ENCODE results near the gene TMEM250. TPM values are rescaled to one million over a fixed set of nuclear protein-coding genes. Genes with fewer than 3 reads are reported as not detected.

TMEM250 gene
- total and polyA plus RNA-seq, 7 donors: 23.7 to 48.4 (median 30.0) TPM

DNA sequence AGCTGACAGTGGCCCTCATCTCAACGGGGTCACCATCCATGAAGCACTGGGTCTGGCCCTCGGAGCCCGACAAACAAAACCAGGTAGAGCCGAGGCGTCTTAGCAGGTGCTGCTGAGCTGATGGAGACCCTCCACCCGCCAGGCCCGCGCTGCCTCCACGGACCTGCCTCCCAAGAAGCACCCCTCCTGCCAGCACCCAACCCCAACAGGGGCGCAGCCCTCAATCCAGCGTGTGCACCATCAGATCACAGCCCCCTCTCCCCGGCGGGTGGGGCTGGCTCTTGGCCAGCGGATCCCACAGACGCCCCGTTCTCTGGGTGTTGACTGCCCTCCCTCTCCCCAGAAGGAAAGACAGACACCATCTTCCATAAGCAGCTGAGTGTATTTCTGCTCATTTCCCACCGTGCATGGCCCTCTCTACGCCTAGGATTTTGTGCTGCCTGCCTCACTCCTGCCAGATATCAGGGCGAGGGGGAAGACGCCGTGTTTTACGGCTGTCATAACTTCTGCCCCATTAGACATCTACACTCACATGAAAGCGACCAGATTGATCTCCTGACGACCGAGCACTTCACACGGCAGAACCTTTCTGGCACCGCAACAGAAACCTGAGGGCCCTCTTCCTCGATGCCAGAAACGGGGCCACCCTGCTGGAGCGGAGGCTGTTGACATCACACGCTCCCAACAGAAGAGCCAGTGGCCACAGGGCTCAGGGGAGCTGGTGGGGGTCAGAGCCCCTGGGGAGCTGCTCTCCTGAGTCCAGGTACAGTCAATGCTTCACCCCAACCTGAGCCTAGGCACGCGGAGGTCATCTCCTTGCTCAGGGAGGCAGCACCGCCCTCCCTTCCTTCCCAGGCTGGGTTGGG is 35.9 kb downstream of the TMEM250 start:
- H3K27me3 ChIP-seq: no peaks in the 10 kb centered on the region
- intact Hi-C loops (cut with DNase I): no loop called here
- 83 to 88% methylated on average over 34 of the region's 34 CpGs for WGBS, 2 donors
- TF ChIP-seq POLR2AphosphoS5 (IDR thresholded peaks at IDR 0.05): peak in 1 of 4 donors; percentile 6
- TF ChIP-seq EP300 (IDR thresholded peaks at IDR 0.05): no peak
- peaks cover 0 to 10% (median 0%) of the 10 kb centered on the region in 4 donors for H3K36me3 ChIP-seq
- H3K4me3 ChIP-seq: no peak overlapping the region
- peak overlapping the region; percentile 74 to 88 (median 79) for H3K27ac ChIP-seq
- peaks cover 0 to 98% (median 95%) of the 10 kb centered on the region in 4 donors for H3K4me1 ChIP-seq
- H3K9me3 ChIP-seq: no peaks in the 10 kb centered on the region
- peak; percentile 72 for DNase-seq

DNA sequence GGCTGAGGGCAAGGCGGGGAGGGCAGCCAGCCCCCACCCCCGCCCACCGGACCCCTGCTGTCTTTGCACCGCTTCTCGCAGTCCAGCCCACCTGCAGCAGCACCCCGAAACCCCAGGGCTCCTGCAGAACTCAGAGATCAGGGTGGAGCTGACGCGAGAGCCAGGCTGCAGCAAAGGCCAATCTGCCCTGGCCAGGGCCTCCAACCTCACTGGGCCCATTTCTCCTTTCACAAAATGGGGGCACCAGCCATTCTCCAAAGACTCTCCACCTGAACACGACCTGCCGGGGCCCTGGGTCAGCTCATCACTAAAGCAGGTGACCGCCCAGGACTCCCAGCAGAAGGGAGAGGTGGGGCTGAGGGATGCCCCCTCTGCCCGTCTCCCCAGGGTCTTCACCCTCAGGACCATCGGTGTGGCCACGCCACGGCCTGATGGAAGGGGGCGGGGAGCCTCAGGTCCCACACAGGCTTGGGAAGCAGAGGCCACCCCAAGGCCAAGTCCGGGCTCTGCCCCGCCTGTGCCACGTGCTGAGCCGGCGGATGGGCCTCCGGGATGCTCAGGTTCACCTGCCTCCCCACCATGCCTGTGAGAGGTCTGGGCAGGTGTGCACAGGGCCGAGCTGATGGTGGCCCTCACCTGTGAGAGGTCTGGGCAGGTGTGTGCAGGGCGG is 36.7 kb downstream of the TMEM250 start:
- no peaks in the 10 kb centered on the region for H3K27me3 ChIP-seq
- peak overlapping the region in 1 of 4 donors; percentile 22 for H3K4me3 ChIP-seq
- H3K36me3 ChIP-seq: peaks cover 0 to 10% (median 0%) of the 10 kb centered on the region in 4 donors
- intact Hi-C loops (cut with DNase I): no loop called here
- peak overlapping the region; percentile 74 to 88 (median 79) for H3K27ac ChIP-seq
- peaks cover 0 to 97% (median 91%) of the 10 kb centered on the region in 4 donors for H3K4me1 ChIP-seq
- peak; percentile 63 for DNase-seq
- H3K9me3 ChIP-seq: no peaks in the 10 kb centered on the region
- 87 to 91% methylated on average over 24 of the region's 24 CpGs for WGBS, 2 donors
- TF ChIP-seq, protein P1, sequence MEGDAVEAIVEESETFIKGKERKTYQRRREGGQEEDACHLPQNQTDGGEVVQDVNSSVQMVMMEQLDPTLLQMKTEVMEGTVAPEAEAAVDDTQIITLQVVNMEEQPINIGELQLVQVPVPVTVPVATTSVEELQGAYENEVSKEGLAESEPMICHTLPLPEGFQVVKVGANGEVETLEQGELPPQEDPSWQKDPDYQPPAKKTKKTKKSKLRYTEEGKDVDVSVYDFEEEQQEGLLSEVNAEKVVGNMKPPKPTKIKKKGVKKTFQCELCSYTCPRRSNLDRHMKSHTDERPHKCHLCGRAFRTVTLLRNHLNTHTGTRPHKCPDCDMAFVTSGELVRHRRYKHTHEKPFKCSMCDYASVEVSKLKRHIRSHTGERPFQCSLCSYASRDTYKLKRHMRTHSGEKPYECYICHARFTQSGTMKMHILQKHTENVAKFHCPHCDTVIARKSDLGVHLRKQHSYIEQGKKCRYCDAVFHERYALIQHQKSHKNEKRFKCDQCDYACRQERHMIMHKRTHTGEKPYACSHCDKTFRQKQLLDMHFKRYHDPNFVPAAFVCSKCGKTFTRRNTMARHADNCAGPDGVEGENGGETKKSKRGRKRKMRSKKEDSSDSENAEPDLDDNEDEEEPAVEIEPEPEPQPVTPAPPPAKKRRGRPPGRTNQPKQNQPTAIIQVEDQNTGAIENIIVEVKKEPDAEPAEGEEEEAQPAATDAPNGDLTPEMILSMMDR (IDR thresholded peaks at IDR 0.05): no peak
- no peak for TF ChIP-seq EP300 (IDR thresholded peaks at IDR 0.05)
- TF ChIP-seq POLR2A (IDR thresholded peaks at IDR 0.05): no peak

DNA sequence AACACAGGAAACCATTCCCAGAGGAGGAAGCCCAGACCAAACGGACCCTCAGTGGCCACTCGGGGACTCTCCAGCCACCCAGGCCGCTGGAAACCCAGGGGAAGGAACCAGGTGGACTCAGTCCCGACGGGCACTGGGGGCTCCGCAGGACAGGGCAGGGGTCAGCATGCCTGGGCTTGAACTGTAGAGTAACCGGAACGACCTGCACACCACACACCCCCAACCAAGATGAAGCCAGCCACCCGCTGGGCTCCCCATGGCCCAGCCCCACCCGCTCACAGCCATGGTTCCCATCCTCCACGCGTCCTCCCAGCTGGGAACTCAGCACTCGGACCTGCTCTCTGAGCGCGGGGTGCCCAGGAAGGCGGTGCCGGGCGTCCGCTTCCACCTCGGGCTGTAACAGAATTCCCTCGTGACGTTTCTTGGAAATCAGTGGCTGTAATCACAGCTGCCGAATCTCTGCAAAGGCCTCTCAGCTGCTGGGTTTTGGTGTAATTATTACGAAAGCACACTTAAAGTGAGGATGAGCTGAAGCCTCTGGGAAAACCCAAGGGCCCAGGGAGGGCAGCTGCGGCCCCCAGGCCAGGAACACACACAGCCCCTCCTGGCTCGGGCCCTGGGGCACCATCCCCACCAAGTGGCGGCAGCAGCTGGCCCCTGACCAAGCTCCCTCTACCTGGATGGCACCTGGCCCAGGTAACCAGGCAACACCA is 37.4 kb downstream of the TMEM250 start:
- DNase-seq: peak; percentile 87
- Histone ChIP-seq H3K4me1 (peaks cover 0 to 92% (median 86%) of the 10 kb centered on the region in 4 donors), H3K27ac (peak overlapping the region; percentile 74 to 88 (median 79)), H3K36me3 (peaks cover 0 to 10% (median 0%) of the 10 kb centered on the region in 4 donors), H3K9me3 (no peaks in the 10 kb centered on the region), H3K27me3 (no peaks in the 10 kb centered on the region), H3K4me3 (peak overlapping the region in 1 of 4 donors; percentile 22)
- intact Hi-C loops (cut with DNase I): no loop called here
- TF ChIP-seq, protein P1 (IDR thresholded peaks at IDR 0.05): no peak
- TF ChIP-seq POLR2AphosphoS5 (IDR thresholded peaks at IDR 0.05): peak in 1 of 4 donors; percentile 27
- WGBS, 2 donors: 78 to 84% methylated on average over 27 of the region's 27 CpGs

DNA sequence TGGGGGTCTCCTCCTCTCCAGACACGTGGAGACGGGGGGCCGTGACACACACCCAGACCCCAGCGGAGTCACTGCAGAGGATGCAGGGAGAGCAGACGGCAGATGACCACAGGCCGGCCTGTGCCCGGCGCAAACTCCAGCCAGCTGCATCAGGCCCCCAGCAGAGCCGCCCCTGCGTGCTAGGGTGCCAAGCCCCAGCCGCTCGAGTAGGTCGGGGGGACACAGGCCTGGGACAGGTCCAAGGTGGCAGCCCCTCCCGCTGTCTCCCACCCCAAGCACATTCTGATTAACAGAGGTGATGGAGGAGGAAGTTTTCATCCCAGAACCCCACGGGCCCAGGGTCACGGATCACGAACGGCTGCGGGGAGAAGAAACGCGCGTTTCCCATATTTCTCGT is 38.0 kb downstream of the TMEM250 start:
- H3K4me1 ChIP-seq: peaks cover 0 to 91% (median 87%) of the 10 kb centered on the region in 4 donors
- no peaks in the 10 kb centered on the region for H3K9me3 ChIP-seq
- TF ChIP-seq, protein P1 (IDR thresholded peaks at IDR 0.05): no peak
- H3K27me3 ChIP-seq: no peaks in the 10 kb centered on the region
- DNase-seq: peak; percentile 66
- WGBS, 2 donors: 85 to 90% methylated on average over 23 of the region's 23 CpGs
- intact Hi-C loops (cut with DNase I): no loop called here
- peak overlapping the region; percentile 74 to 88 (median 79) for H3K27ac ChIP-seq
- peaks cover 0 to 10% (median 0%) of the 10 kb centered on the region in 4 donors for H3K36me3 ChIP-seq
- no peak overlapping the region for H3K4me3 ChIP-seq

DNA sequence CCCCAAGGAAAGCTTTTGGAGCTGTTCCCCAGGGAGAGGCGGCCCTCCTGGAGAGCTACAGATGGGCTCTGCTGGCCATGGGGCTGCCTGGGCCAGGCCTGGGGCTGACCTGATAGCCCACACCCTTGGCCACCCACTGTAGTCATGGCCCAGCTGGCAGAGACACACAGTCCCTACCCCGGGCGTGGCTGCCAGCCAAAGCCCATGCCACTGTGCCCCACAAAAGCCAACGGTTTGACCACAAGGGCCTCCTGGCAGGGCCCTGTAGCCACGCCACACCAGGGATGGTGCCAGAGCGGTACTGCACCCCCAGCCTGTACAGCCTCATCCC is 38.8 kb downstream of the TMEM250 start:
- intact Hi-C loops (cut with DNase I): no loop called here
- no peak overlapping the region for H3K4me3 ChIP-seq
- peak; percentile 71 for DNase-seq
- peaks cover 0 to 93% (median 88%) of the 10 kb centered on the region in 4 donors for H3K4me1 ChIP-seq
- H3K9me3 ChIP-seq: no peaks in the 10 kb centered on the region
- peak overlapping the region; percentile 74 to 88 (median 79) for H3K27ac ChIP-seq
- no peaks in the 10 kb centered on the region for H3K27me3 ChIP-seq
- WGBS, 2 donors: 66 to 69% methylated on average over 6 of the region's 6 CpGs
- TF ChIP-seq EP300 (IDR thresholded peaks at IDR 0.05) (no peak), POLR2A (IDR thresholded peaks at IDR 0.05) (no peak), POLR2AphosphoS5 (IDR thresholded peaks at IDR 0.05) (no peak)
- TF ChIP-seq, protein P1 (IDR thresholded peaks at IDR 0.05): no peak
- H3K36me3 ChIP-seq: peaks cover 0 to 13% (median 0%) of the 10 kb centered on the region in 4 donors

Data from sigmoid colon (tissue), 7 donors.